Testis (tissue), 5 donors: ENCODE measurements around the gene GPR63. TPM values are rescaled to one million over a fixed set of nuclear protein-coding genes. Genes with fewer than 3 reads are reported as not detected.
"Not testable (repeated sequence)": the region's sequence is repeated elsewhere in the genome, so short reads cannot be mapped to it uniquely, and the experiment has no call there.

Experiments
- DNase-seq: peaks from one replicate; pipeline ENCODE4 v3.0.0-alpha.2; 2019
- H3K27ac ChIP-seq, 2 donors: fragments of 200-600 bp; sonication (generic); one replicate each; pipeline ENCODE4 v1.5.1; 2019
- H3K27me3 ChIP-seq: fragments of 200-600 bp; sonication (generic); one replicate; pipeline ENCODE4 v1.5.1; 2019
- H3K36me3 ChIP-seq: fragments of 200-600 bp; sonication (generic); one replicate; pipeline ENCODE4 v1.5.1; 2017; ENCODE audit warnings: low read depth; ENCODE audit errors: missing control alignments
- H3K4me1 ChIP-seq: fragments of 200-600 bp; sonication (generic); one replicate; pipeline ENCODE4 v1.5.1; 2019
- H3K4me3 ChIP-seq, 2 donors: fragments of 200-600 bp; sonication (generic); one replicate each; pipeline ENCODE4 v1.5.1; 2017 to 2019
- H3K9me3 ChIP-seq: fragments of 200-600 bp; sonication (generic); one replicate; pipeline ENCODE4 v1.5.1; 2017
- CTCF ChIP-seq, 3 experiments: fragments of 450-650 bp in 2 of 3; fragments of 200-600 bp in 1 of 3; sonication (generic) in 1 of 3; IDR thresholded peaks; one replicate each; pipeline ENCODE4 v1.5.1; 2016 to 2019; ENCODE audit warnings: antibody characterized with exemption in 3 of 3, mild to moderate bottlenecking in 2 of 3, moderate library complexity in 1 of 3
- POLR2A ChIP-seq: fragments of 450-650 bp; IDR thresholded peaks from one replicate; pipeline ENCODE4 v1.6.1; 2017; ENCODE audit warnings: antibody characterized with exemption, mild to moderate bottlenecking, moderate library complexity
- WGBS, 2 donors: methylation state at CpG; one replicate each; pipeline ENCODE4 v1.1.5; 2018; 5-methylcytosine and 5-hydroxymethylcytosine counted together
- intact Hi-C: fragments of 100-400 bp; cut with DNase I; formaldehyde crosslinking; loops from one replicate; pipeline ENCODE4 v1.15.1; 2023; ENCODE audit warnings: low total_unique reads
- long read RNA-seq, 2 donors: transcript quantifications; one replicate each; lab custom pipeline, GENCODE V29; 2026
- polyA plus RNA-seq: library from polyadenylated mRNA; stranded (reverse); fragments of 350-450 nt; fragmentation: Illumina TruSeq; extraction: RNeasy Lipid Tissue Mini Kit (QIAGEN cat#74804); gene quantifications from one replicate; pipeline ENCODE4 v1.2.3, GENCODE V29; 2014; ENCODE audit warnings: low read depth, low replicate concordance; ENCODE audit not compliant: insufficient read depth
- total RNA-seq, 2 donors: library from RNA; depleted of rRNA; stranded (reverse); fragments of >200 nt; gene quantifications; one replicate each; pipeline ENCODE4 v1.2.3, GENCODE V29; 2016

GPR63 gene
- total RNA-seq (1 to 10 TPM; 4.6 to 6.3 TPM), polyA plus RNA-seq (4.3 TPM)
- long read RNA-seq, donor 1: 0 reads
- long read RNA-seq, donor 2, full-length matches to known transcripts: 4 of 4 reads
- long read RNA-seq, donor 2, partial matches to known transcripts: 0 of 4 reads
- long read RNA-seq, donor 2, other reads (novel, unspliced or antisense): 0 of 4 reads

- Histone ChIP-seq H3K27me3 (no peaks in the 10 kb centered on the region), H3K27ac (peak within 1 kb of the TSS; percentile 67 to 68), H3K4me3 (peak within 1 kb of the TSS; percentile 77 to 85), H3K4me1 (no peaks in the 10 kb centered on the region), H3K36me3 (no peaks in the 10 kb centered on the region), H3K9me3 (no peaks in the 10 kb centered on the region)
- intact Hi-C loops: no loop called here
- DNase-seq: peak; percentile 81
- WGBS, 2 donors: 1% methylated on average over 54 to 79 of the region's 80 CpGs
- no peak for TF ChIP-seq POLR2A
- no peak for TF ChIP-seq CTCF (IDR thresholded peaks at IDR 0.05)
Measured at GRCh38 chr6:96837081-96837971, at the start of gene GPR63. TSS of gene GPR63 (minus strand) at chr6:96837477. CDS start at chr6:96799731, 37,746 bp downstream.

- WGBS, 2 donors: 92 to 96% methylated on average over 1 of the region's 1 CpG
- intact Hi-C loops: no loop called here
- Histone ChIP-seq H3K27me3 (no peaks in the 10 kb centered on the region), H3K4me1 (no peaks in the 10 kb centered on the region), H3K9me3 (no peaks in the 10 kb centered on the region), H3K36me3 (no peaks in the 10 kb centered on the region), H3K27ac (no peak overlapping the region), H3K4me3 (no peak overlapping the region)
- TF ChIP-seq POLR2A: no peak
- TF ChIP-seq CTCF (IDR thresholded peaks at IDR 0.05): no peak
- DNase-seq: no peak
Measured at GRCh38 chr6:96886519-96886918, 49.2 kb upstream of the GPR63 start.

- H3K36me3 ChIP-seq, intact Hi-C loops, H3K27me3 ChIP-seq, H3K27ac ChIP-seq, H3K4me1 ChIP-seq, DNase-seq, H3K9me3 ChIP-seq, H3K4me3 ChIP-seq: not testable (repeated sequence)
- 77 to 79% methylated on average over 5 of the region's 5 CpGs for WGBS, 2 donors
Measured at GRCh38 chr6:96885187-96885631, 47.9 kb upstream of the GPR63 start.

GRCh38 chr6:96878143-96878542 is 40.9 kb upstream of the GPR63 start:
- intact Hi-C loops: no loop called here
- TF ChIP-seq POLR2A: no peak
- TF ChIP-seq CTCF (IDR thresholded peaks at IDR 0.05): no peak
- H3K4me1 ChIP-seq: no peaks in the 10 kb centered on the region

GRCh38 chr6:96876886-96877545 is 39.7 kb upstream of the GPR63 start:
- no peaks in the 10 kb centered on the region for H3K27me3 ChIP-seq
- TF ChIP-seq CTCF (IDR thresholded peaks at IDR 0.05): no peak
- no peak for TF ChIP-seq POLR2A
- no peak for DNase-seq
- no peaks in the 10 kb centered on the region for H3K9me3 ChIP-seq
- no peak overlapping the region for H3K4me3 ChIP-seq
- H3K4me1 ChIP-seq: no peaks in the 10 kb centered on the region
- no peak overlapping the region for H3K27ac ChIP-seq
- 82 to 86% methylated on average over 9 of the region's 9 CpGs for WGBS, 2 donors
- intact Hi-C loops: no loop called here
- H3K36me3 ChIP-seq: no peaks in the 10 kb centered on the region

More at GRCh38 chr6:96878143-96878542, 40.9 kb upstream of the GPR63 start:
- no peak overlapping the region for H3K27ac ChIP-seq
- no peak overlapping the region for H3K4me3 ChIP-seq
- no peaks in the 10 kb centered on the region for H3K27me3 ChIP-seq
- no peaks in the 10 kb centered on the region for H3K9me3 ChIP-seq
- no peak for DNase-seq
- H3K36me3 ChIP-seq: no peaks in the 10 kb centered on the region
